ENCODE measurements around the gene EXOG.

DNA sequence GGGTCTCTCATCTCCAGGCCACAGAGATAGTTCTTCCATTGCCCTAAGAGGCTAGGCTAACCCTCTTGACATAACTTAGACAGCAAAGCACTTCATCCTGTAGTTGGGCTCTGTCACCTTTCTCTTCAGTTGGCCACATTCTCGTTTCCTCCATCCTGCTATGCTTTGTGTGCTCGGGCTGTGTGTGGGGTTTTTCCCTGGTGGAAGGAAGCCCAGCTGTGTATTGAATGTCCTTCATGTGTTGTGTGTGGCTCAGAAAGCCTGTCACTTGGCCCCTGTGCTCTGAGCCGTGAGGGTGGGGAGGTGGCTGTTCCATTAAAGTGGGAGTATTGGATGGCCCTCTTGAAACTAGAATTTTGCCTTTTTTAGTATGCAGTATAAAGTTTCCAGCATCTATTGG, 8.8 kb upstream of the EXOG start:
- TF ChIP-seq, protein P1, sequence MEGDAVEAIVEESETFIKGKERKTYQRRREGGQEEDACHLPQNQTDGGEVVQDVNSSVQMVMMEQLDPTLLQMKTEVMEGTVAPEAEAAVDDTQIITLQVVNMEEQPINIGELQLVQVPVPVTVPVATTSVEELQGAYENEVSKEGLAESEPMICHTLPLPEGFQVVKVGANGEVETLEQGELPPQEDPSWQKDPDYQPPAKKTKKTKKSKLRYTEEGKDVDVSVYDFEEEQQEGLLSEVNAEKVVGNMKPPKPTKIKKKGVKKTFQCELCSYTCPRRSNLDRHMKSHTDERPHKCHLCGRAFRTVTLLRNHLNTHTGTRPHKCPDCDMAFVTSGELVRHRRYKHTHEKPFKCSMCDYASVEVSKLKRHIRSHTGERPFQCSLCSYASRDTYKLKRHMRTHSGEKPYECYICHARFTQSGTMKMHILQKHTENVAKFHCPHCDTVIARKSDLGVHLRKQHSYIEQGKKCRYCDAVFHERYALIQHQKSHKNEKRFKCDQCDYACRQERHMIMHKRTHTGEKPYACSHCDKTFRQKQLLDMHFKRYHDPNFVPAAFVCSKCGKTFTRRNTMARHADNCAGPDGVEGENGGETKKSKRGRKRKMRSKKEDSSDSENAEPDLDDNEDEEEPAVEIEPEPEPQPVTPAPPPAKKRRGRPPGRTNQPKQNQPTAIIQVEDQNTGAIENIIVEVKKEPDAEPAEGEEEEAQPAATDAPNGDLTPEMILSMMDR (IDR thresholded peaks at IDR 0.05; ENCODE audit: low read depth, low read length) = no peak
- no peak for TF ChIP-seq EZH2phosphoT487 (IDR thresholded peaks at IDR 0.05; ENCODE audit: low read depth)
